COLO668 (cell line): Measurements from ENCODE around the gene RTRAF.

Source experiments
- DNase-seq: peaks from one replicate; lab custom pipeline; 2025; ENCODE audit not compliant: unreplicated experiment; lab: John Stamatoyannopoulos, UW

RTRAF gene

DNA sequence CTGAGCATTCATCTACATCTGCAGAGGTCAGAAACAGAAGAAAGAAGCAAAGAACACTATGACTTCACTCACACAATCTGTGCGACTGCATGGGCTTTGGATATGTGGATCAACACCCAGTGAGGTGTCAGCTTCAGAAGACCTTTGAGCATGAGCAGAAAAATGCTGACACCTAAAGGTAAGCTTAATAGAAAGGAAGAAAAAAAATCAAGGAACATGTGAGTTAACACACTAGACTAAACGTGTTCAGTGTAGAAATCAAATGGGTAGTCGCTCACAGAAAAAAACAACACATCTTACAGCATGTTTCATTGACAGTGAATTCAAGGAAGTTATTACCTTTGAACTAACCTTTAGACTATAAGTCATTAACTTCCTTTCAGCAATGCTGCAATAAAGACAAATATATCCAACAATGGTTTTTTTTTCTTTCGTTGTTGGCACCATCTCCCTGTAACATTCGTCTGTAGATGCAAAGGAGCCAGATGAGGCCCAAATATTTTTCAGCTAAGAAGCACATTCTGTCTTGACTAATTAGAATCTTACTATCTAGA is 30.9 kb downstream of the RTRAF start:
- no peak for DNase-seq

DNA sequence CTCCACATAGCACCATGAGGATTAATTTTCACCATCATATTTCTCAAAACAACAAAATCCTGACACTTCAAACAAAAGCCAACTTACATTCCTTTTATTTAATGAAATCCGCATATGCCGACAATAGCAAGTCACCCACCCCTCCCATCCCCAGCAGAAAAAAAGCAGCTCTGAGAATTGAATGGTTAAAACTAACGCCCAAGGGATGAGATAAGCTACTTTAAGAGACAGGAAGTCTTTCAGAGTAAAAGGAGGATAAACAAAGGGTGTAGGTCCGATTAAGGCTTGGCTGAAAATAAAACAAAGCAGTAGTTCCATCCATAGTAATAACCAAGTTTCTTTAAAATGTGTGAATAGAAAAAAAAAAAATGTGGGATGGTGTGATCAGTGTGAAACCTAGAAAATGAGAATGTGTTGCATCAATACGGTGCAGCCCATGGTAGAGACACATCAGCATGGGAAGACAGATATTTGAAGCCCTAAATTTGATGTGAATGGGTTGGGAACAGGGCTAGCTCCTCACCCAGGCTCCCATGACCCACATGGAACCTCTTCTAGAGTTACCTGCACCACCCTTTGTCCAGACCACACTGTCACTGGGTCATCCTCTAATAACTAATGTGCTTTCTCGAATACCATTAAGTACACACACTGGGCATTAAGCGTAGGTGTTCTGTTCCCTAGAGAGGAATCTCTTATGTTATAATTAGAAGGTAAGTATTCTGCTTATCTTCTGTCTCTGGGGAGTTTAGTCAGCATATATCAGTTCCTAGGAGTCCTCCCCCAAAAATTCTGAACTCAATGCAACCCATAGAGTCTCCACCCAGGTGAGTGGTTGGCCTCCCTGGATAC is 31.7 kb downstream of the RTRAF start:
- no peak for DNase-seq

- no peak for DNase-seq
Measured at GRCh38 chr14:52021957-52022600, 32.7 kb downstream of the RTRAF start.

DNA sequence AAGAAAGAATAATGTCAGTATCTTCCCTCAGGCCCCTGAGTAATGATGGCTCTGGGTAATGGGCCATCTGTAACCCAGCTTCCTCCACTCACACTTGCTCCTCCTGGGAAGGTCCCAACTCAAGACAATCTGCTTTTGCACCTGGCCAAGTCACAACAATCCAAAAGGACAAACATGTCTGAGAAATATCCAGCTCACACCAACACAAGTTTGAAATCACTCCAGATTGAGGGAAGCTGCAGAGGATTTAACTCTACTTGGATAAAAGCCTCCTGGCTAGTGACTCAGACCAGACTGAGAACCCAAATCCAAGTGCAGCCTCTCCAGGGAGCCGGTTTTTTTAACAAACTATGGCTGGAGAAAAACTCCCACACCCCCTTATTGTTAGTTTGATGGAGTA is 34.2 kb downstream of the RTRAF start:
- no peak for DNase-seq

DNA sequence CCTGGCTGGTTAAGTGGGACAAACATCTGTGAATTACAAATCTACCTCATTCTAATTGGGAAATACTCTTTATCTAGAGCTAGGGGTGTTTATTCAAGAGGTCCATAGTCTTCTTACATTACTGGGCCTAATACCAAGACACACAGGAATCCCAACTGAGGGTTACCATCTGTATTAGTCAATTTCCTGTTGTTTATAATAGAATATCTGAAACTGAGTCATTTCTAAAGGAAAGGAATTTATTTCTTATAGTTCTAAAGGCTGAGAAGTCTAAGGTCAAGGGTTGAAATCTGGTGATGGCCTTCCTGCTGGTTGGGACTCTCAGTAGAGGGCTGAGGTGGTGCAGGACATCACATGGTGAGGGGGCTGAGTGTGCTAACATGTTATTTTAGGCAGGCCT is 36.0 kb downstream of the RTRAF start:
- DNase-seq: no peak

GRCh38 chr14:52026017-52026660 is 36.8 kb downstream of the RTRAF start:
- no peak for DNase-seq

DNA sequence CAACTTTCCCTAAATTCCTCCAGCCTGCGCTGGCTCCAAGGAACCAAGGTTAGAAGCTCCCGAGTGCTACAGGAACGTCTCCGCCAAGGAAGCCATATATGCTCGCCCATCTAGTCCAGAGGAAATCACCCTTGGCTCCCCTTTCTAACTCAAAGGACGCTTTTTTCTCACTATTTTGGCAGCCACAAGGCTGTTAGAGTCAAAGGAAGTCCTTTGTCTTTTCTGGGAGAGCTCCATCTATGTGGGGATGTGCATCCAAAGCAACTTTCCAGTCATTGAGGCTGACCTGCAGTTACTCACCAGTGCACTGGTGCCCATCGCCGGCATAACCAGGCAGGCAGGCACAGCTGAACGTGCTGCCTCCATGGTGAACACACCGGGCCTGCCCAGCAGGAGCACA is 37.6 kb downstream of the RTRAF start:
- DNase-seq: no peak

- DNase-seq: no peak
Measured at GRCh38 chr14:52029881-52030280, 40.5 kb downstream of the RTRAF start.

GRCh38 chr14:52031781-52032180 is 42.4 kb downstream of the RTRAF start:
- no peak for DNase-seq

DNA sequence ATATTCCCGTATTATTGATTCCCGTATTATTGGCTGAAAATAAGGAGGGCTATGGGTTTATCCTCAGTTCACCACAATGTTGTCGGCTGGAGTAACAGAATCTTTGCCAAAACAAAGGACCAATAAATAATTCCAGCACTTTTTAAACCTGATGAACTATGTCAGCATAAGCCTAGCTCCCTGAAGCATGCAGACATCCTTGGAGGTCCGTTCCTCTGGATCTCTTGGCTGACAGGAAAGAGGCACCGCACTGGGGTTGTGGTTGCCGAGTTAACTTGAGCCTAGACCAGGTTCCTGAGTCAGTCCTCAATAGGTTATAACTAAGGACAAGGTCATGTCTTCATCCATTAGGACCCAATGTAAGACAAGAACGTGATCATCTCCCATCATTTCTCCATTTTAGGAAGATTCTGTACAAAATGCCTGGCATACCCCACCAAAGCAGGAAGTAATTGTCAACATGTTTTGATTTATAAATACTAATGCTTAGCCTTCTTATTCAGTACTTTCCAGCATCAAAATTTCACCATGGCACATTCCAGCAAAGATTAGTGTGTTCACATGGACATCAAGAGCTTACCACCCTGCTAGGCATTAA is 43.0 kb downstream of the RTRAF start:
- no peak for DNase-seq

DNA sequence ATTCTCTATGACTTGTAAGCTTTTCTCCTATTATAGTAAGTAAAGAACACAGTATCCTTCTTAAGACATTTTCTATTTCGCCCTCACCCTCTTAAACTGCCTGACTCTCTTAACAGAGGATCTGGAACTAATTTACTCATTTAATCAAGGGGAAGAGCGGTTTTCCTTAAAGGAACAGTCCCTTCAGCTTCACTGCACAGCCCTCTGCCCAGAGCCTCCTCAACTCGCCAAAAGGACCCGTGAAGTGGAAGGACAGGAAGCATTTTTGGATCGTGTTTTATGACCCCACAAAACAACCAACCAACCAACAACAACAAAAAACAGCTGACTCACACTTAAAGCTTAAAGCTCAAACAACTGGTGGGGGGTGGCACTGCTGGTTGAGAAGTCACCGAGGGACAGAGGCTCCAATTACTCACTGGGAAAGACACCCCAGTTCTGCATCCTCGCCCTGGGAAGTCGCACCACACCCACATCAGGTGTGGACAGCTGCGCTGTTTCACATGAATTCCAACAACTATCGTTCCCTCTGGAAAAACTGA is 43.8 kb downstream of the RTRAF start:
- DNase-seq: no peak

- no peak for DNase-seq
Measured at GRCh38 chr14:52039124-52039815, 49.9 kb downstream of the RTRAF start.

- no peak for DNase-seq
Measured at GRCh38 chr14:52040598-52040997, 51.3 kb downstream of the RTRAF start.

- no peak for DNase-seq
Measured at GRCh38 chr14:52042371-52043289, 53.3 kb downstream of the RTRAF start.

- DNase-seq: peak; percentile 40
Measured at GRCh38 chr14:52043690-52044089, 54.3 kb downstream of the RTRAF start.

GRCh38 chr14:52044791-52045522 is 55.6 kb downstream of the RTRAF start:
- no peak for DNase-seq

- DNase-seq: no peak
Measured at GRCh38 chr14:52046376-52046917, 57.1 kb downstream of the RTRAF start.

GRCh38 chr14:52048116-52048515 is 58.8 kb downstream of the RTRAF start:
- no peak for DNase-seq
